ENCODE measurements around the gene ZNRF4. TPM values are rescaled to one million over a fixed set of nuclear protein-coding genes. Genes with fewer than 3 reads are reported as not detected.

The ZNRF4 gene
- total RNA-seq, 1 donor from 2014 or later: not detected

DNA sequence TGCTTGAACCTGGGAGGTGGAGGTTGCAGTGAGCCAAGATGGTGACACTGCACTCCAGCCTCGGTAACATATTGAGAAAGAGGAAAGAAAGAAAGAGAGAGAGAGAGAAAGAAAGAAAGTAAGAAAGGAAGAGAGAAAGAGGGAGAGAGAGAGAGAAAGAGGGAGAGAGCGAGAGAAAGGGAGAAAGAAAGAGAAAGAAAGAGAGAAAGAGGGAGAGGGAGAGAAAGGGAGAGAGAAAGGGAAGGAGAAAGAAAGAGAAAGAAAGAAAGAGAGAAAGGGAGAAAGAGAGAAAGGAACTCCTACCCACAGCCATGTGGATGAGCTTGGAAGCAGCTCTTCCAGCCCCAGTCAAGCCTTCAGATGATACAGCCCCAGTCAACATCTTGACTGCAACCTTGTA, 46.7 kb downstream of the ZNRF4 start:
- no peaks in the 10 kb centered on the region for H3K4me1 Mint-ChIP-seq (ENCODE audit: low read depth, unreplicated experiment)
- H3K27ac Mint-ChIP-seq (ENCODE audit: unreplicated experiment): no peak overlapping the region
- H3K9me3 Mint-ChIP-seq (ENCODE audit: unreplicated experiment): peaks cover 15% of the 10 kb centered on the region
- TF ChIP-seq, protein P1, sequence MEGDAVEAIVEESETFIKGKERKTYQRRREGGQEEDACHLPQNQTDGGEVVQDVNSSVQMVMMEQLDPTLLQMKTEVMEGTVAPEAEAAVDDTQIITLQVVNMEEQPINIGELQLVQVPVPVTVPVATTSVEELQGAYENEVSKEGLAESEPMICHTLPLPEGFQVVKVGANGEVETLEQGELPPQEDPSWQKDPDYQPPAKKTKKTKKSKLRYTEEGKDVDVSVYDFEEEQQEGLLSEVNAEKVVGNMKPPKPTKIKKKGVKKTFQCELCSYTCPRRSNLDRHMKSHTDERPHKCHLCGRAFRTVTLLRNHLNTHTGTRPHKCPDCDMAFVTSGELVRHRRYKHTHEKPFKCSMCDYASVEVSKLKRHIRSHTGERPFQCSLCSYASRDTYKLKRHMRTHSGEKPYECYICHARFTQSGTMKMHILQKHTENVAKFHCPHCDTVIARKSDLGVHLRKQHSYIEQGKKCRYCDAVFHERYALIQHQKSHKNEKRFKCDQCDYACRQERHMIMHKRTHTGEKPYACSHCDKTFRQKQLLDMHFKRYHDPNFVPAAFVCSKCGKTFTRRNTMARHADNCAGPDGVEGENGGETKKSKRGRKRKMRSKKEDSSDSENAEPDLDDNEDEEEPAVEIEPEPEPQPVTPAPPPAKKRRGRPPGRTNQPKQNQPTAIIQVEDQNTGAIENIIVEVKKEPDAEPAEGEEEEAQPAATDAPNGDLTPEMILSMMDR (IDR thresholded peaks at IDR 0.05; ENCODE audit: partially characterized antibody, unreplicated experiment): no peak
- H3K36me3 Mint-ChIP-seq (ENCODE audit: unreplicated experiment): peaks cover 18% of the 10 kb centered on the region
- no peak overlapping the region for H3K4me3 Mint-ChIP-seq (ENCODE audit: unreplicated experiment)
- DNase-seq: no peak
- peaks cover 4% of the 10 kb centered on the region for H3K27me3 Mint-ChIP-seq (ENCODE audit: unreplicated experiment)

DNA sequence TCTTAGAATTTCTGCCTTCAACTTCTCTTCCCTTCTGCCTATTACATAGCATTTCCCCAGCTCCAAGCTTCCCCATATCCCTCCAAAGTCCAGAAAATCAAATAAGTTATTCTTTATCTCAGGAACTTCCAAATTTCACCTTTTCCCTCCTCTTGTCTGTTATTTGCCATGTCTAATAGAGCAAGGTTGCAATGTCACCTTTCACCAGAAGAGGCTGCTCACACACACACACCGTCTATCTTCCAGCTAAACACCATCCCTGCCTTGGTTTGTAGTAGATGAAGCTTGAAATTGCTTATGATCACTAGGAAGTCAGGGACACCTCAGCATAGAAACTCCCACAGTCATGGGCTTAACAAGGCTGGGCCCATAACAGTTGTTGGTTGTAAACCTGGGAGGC, 48.4 kb downstream of the ZNRF4 start:
- H3K4me3 Mint-ChIP-seq (ENCODE audit: unreplicated experiment): no peak overlapping the region
- H3K4me1 Mint-ChIP-seq (ENCODE audit: low read depth, unreplicated experiment): no peaks in the 10 kb centered on the region
- no peak for DNase-seq
- TF ChIP-seq, protein P1 (IDR thresholded peaks at IDR 0.05; ENCODE audit: partially characterized antibody, unreplicated experiment): no peak
- H3K36me3 Mint-ChIP-seq (ENCODE audit: unreplicated experiment): peaks cover 18% of the 10 kb centered on the region
- H3K27ac Mint-ChIP-seq (ENCODE audit: unreplicated experiment): no peak overlapping the region
- peaks cover 4% of the 10 kb centered on the region for H3K27me3 Mint-ChIP-seq (ENCODE audit: unreplicated experiment)
- H3K9me3 Mint-ChIP-seq (ENCODE audit: unreplicated experiment): peaks cover 11% of the 10 kb centered on the region

DNA sequence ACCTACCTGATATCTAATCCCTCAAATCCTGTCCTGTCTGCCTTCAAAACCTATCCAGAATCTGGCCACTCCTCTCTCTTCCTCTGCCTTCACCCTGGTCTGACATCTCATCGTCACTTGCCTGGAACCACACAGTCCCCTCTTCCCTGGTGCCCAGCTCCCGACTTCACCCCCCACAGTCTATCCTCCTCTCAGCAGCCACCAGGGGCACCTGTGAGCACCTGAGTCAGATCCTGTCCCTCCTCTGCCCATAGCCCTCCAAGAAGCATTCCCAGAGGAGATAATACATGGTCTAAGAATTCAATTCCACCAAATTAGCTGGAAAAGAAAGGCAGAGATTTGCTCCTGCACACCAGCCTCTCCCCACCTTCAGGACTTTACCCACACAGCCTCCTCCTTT, 48.9 kb downstream of the ZNRF4 start:
- H3K4me3 Mint-ChIP-seq (ENCODE audit: unreplicated experiment): no peak overlapping the region
- H3K4me1 Mint-ChIP-seq (ENCODE audit: low read depth, unreplicated experiment): no peaks in the 10 kb centered on the region
- no peak overlapping the region for H3K27ac Mint-ChIP-seq (ENCODE audit: unreplicated experiment)
- no peak for DNase-seq
- H3K9me3 Mint-ChIP-seq (ENCODE audit: unreplicated experiment): peaks cover 11% of the 10 kb centered on the region
- peaks cover 18% of the 10 kb centered on the region for H3K36me3 Mint-ChIP-seq (ENCODE audit: unreplicated experiment)
- H3K27me3 Mint-ChIP-seq (ENCODE audit: unreplicated experiment): peaks cover 4% of the 10 kb centered on the region
- TF ChIP-seq, protein P1 (IDR thresholded peaks at IDR 0.05; ENCODE audit: partially characterized antibody, unreplicated experiment): no peak

Other genes with a start within 250 kb of the ZNRF4 start
- gene PTPRS, start 114.6 kb upstream of the ZNRF4 start, total RNA-seq (ENCODE audit: unreplicated experiment): 1,064 TPM
- 1.0 TPM for gene TINCR, start 112.5 kb downstream of the ZNRF4 start, total RNA-seq (ENCODE audit: unreplicated experiment)
- 70.9 TPM for gene SAFB2, start 167.4 kb downstream of the ZNRF4 start, total RNA-seq (ENCODE audit: unreplicated experiment)
- 133 TPM for gene SAFB, start 167.7 kb downstream of the ZNRF4 start, total RNA-seq (ENCODE audit: unreplicated experiment)
- gene MICOS13, start 225.1 kb downstream of the ZNRF4 start, total RNA-seq (ENCODE audit: unreplicated experiment): 22.8 TPM
- 64.4 TPM for gene HSD11B1L, start 225.6 kb downstream of the ZNRF4 start, total RNA-seq (ENCODE audit: unreplicated experiment)
- gene RPL36, start 234.9 kb downstream of the ZNRF4 start, total RNA-seq (ENCODE audit: unreplicated experiment): 514 TPM